ENCODE measurements around the gene TXK.
A peak's percentile ranks its signal among the peaks of the same experiment; 100 is the strongest.

TXK gene

GRCh38 chr4:48133669-48134068 lies 381 bp downstream of the TXK start:
- DNase-seq (ENCODE audit: low read depth), result no peak

GRCh38 chr4:48131736-48132135 lies 2.3 kb downstream of the TXK start:
- no peak for DNase-seq (ENCODE audit: low read depth)

- DNase-seq (ENCODE audit: low read depth), result no peak
These were observed 4.0 kb downstream of the TXK start for GRCh38 chr4:48130100-48130499.

- DNase-seq (ENCODE audit: low read depth), result no peak
These were observed 4.6 kb downstream of the TXK start for GRCh38 chr4:48129307-48130014.

GRCh38 chr4:48127682-48128404 lies 6.2 kb downstream of the TXK start:
- peak; percentile 31 for DNase-seq (ENCODE audit: low read depth)

GRCh38 chr4:48127231-48127630 lies 6.8 kb downstream of the TXK start:
- DNase-seq (ENCODE audit: low read depth), result no peak

GRCh38 chr4:48126621-48127020 lies 7.4 kb downstream of the TXK start:
- no peak for DNase-seq (ENCODE audit: low read depth)

- no peak for DNase-seq (ENCODE audit: low read depth)
These were observed 9.2 kb downstream of the TXK start for GRCh38 chr4:48124870-48125269.

- DNase-seq (ENCODE audit: low read depth), result no peak
These were observed 11.3 kb downstream of the TXK start for GRCh38 chr4:48122756-48123155.

GRCh38 chr4:48121180-48121579 lies 12.9 kb downstream of the TXK start:
- DNase-seq (ENCODE audit: low read depth), result no peak

GRCh38 chr4:48120132-48120531 lies 13.9 kb downstream of the TXK start:
- DNase-seq (ENCODE audit: low read depth), result no peak

- no peak for DNase-seq (ENCODE audit: low read depth)
These were observed 14.4 kb downstream of the TXK start for GRCh38 chr4:48119646-48120045.

- DNase-seq (ENCODE audit: low read depth), result no peak
These were observed 16.0 kb downstream of the TXK start for GRCh38 chr4:48118081-48118480.

- no peak for DNase-seq (ENCODE audit: low read depth)
These were observed 17.5 kb downstream of the TXK start for GRCh38 chr4:48116582-48116981.

- no peak for DNase-seq (ENCODE audit: low read depth)
These were observed 19.6 kb downstream of the TXK start for GRCh38 chr4:48114412-48114811.

- no peak for DNase-seq (ENCODE audit: low read depth)
These were observed 21.9 kb downstream of the TXK start for GRCh38 chr4:48112017-48112667.

- DNase-seq (ENCODE audit: low read depth), result no peak
These were observed 23.5 kb downstream of the TXK start for GRCh38 chr4:48110452-48110978.

- no peak for DNase-seq (ENCODE audit: low read depth)
These were observed 24.4 kb downstream of the TXK start for GRCh38 chr4:48109413-48110263.

GRCh38 chr4:48108309-48109073 lies 25.6 kb downstream of the TXK start:
- no peak for DNase-seq (ENCODE audit: low read depth)

GRCh38 chr4:48105230-48105629 lies 28.8 kb downstream of the TXK start:
- no peak for DNase-seq (ENCODE audit: low read depth)

GRCh38 chr4:48103483-48104139 lies 30.4 kb downstream of the TXK start:
- DNase-seq (ENCODE audit: low read depth), result no peak
